ENCODE results near the gene TRAF2. TPM values are rescaled to one million over a fixed set of nuclear protein-coding genes. Genes with fewer than 3 reads are reported as not detected.
A peak's percentile ranks its signal among the peaks of the same experiment; 100 is the strongest.

The TRAF2 gene
- total and polyA plus RNA-seq, 2 of the 8 experiments (the other 6 are each of a cell fraction or from before 2014, with no cell fraction given): 26.9 to 50.2 TPM

DNA sequence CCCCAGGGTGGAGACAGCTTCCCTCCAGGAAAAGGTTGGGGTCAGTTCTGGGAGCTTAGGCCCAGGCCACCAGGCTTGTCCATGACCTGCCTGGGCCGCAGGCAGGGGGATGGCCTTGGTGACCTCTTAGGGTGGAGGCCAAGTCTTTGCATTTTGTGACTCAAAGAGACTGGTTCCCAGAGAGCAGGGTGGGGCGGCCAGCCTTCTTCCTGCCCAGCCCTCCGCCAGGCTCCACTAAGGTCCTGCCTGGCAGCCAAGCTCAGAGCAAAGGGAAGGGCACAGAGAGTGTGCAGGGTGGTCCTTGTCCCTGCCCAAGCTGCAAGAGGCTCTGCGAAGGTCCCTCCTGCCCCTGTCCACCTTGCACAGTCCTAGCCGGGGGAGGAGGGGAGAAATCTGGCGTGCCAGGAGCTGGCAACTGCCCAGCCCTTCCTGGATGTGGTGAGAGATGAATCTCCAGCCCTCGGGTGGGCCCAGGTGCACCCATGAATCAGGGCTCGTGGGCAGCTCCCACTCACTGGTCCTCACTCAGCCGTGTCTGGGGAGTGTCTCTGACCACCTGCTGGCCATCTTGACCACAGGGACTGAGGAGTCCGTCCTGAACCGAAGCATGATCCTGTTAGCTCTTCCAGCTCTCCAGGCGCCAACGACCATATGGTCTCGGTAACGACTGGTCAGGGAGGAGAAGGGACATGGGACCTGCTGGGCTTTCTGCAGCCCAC, 88.7 kb downstream of the TRAF2 start:
- no peak overlapping the region for H2BK5ac ChIP-seq (ENCODE audit: low read depth, low read length)
- no peaks in the 10 kb centered on the region for H3K36me3 ChIP-seq (ENCODE audit: control insufficient read depth in 2 of 4, insufficient read depth in 4 of 4, low read length in 3 of 4)
- H3K23me2 ChIP-seq (ENCODE audit: low read depth, low read length): peaks cover 8% of the 10 kb centered on the region; the same call in 1 of the 2 replicates
- no peak overlapping the region for H3K4me2 ChIP-seq (ENCODE audit: insufficient read depth in 1 of 2, low read depth in 2 of 2, low read length in 2 of 2)
- no peak overlapping the region for H3K4ac ChIP-seq (replicated peaks; ENCODE audit: insufficient read length, low read depth, low read length)
- H3K18ac ChIP-seq (ENCODE audit: extremely low read depth, low read length): peak overlapping the region; percentile 32; the same call in 1 of the 2 replicates
- H4K8ac ChIP-seq (ENCODE audit: extremely low read depth, insufficient read depth, low read length): no peak overlapping the region
- H3K27ac ChIP-seq (ENCODE audit: low read depth, low read length): no peak overlapping the region
- H3K56ac ChIP-seq (replicated peaks; ENCODE audit: insufficient read length, low read depth, low read length): no peak overlapping the region
- no peak for FAIRE-seq
- CTCF ChIA-PET (ENCODE audit: partially characterized antibody): interaction anchor here (0.6 to 5.6 kb wide), 37 partner anchors 10 to 209 kb away, joined by 3 to 45 read pairs (median 4); partner anchors contain the start of genes ABCA2, CLIC3, LCN12 and PAXX
- POLR2A ChIA-PET (ENCODE audit: partially characterized antibody): interaction anchor here (0.6 to 2.8 kb wide), 5 partner anchors 9 to 462 kb away, joined by 3 to 10 read pairs (median 3); partner anchors contain the start of gene CLIC3
- no peaks in the 10 kb centered on the region for H3K79me1 ChIP-seq (ENCODE audit: low read depth, low read length)
- no peak overlapping the region for H4K5ac ChIP-seq (ENCODE audit: insufficient read length, low read depth, low read length)
- 81% methylated on average over 13 of the region's 15 CpGs; no CpG with 5 or more reads in 1 of the 2 experiments for WGBS, 2 experiments (ENCODE audit: extremely low coverage in 1 of 2, insufficient coverage in 1 of 2, insufficient read length in 1 of 2, insufficient replicate concordance in 2 of 2, low coverage in 1 of 2, low lambda C conversion rate in 2 of 2, missing lambda C conversion rate in 1 of 2)
- H3K27me3 ChIP-seq (replicated peaks in 1 of 4; ENCODE audit: control insufficient read depth in 3 of 4, extremely low read depth in 1 of 4, insufficient read depth in 3 of 4, low read length in 3 of 4): peaks cover 0 to 5% (median 2%) of the 10 kb centered on the region in 4 experiments; a peak in 2 of 7 replicates
- H4K91ac ChIP-seq (replicated peaks; ENCODE audit: insufficient read length, low read length): peak overlapping the region; percentile 40
- no peak for DNase-seq (ENCODE audit: low read depth in 1 of 2, low spot score in 2 of 2)
- H3K23ac ChIP-seq (ENCODE audit: insufficient read length): no peak overlapping the region
- TF ChIP-seq USF2 (IDR thresholded peaks at IDR 0.05; ENCODE audit: low read length) (no peak), MAFK (IDR thresholded peaks at IDR 0.05; ENCODE audit: low read depth, low read length) (no peak), ATF2 (IDR thresholded peaks at IDR 0.05; ENCODE audit: low read length) (no peak), RBBP5 (IDR thresholded peaks at IDR 0.05; ENCODE audit: borderline replicate concordance, low read depth, low read length) (no peak), TAF1 (IDR thresholded peaks at IDR 0.05; ENCODE audit: low read depth, low read length) (no peak), SAP30 (IDR thresholded peaks at IDR 0.05; ENCODE audit: insufficient read depth, insufficient replicate concordance, low read length) (no peak)
- H3K4me3 ChIP-seq (ENCODE audit: extremely low read depth in 1 of 4, insufficient read depth in 2 of 4, low read depth in 3 of 4, low read length in 4 of 4): no peak overlapping the region
- H3K9me3 ChIP-seq (ENCODE audit: insufficient read depth in 2 of 2, low read depth in 1 of 2, low read length in 1 of 2): no peaks in the 10 kb centered on the region
- no peak overlapping the region for H2BK20ac ChIP-seq (ENCODE audit: low read length)
- peaks cover 0 to 2% of the 10 kb centered on the region in 2 experiments for H4K20me1 ChIP-seq (replicated peaks in 1 of 2; ENCODE audit: control insufficient read depth in 1 of 2, insufficient read depth in 2 of 2, low read length in 2 of 2)
- H3K14ac ChIP-seq (ENCODE audit: insufficient read length): no peak overlapping the region
- H2BK15ac ChIP-seq (ENCODE audit: low read length): peak overlapping the region; percentile 3; the same call in 1 of the 2 replicates
- H3K9ac ChIP-seq (replicated peaks in 1 of 4; ENCODE audit: extremely low read depth in 1 of 4, low read depth in 3 of 4, low read length in 3 of 4): no peak overlapping the region
- H2BK120ac ChIP-seq (replicated peaks; ENCODE audit: low read depth, low read length): no peak overlapping the region
- no peak overlapping the region for H2AFZ ChIP-seq (ENCODE audit: low read length)
- no peaks in the 10 kb centered on the region for H3K79me2 ChIP-seq (ENCODE audit: control insufficient read depth in 1 of 2, insufficient read depth in 2 of 2, low read length in 2 of 2)
- no peak overlapping the region; the same call in 1 of the 2 replicates for H2AK5ac ChIP-seq (ENCODE audit: low read depth, low read length)
- peak overlapping the region; percentile 60; the same call in 1 of the 2 replicates for H2BK12ac ChIP-seq (ENCODE audit: low read depth, low read length)
- peaks cover 0 to 12% (median 5%) of the 10 kb centered on the region in 4 experiments; a peak in 5 of 7 replicates for H3K4me1 ChIP-seq (replicated peaks in 1 of 4; ENCODE audit: control insufficient read depth in 3 of 4, insufficient read depth in 4 of 4, low read length in 3 of 4)

Data from H1 (cell line).